HG03108 (cell line): ENCODE data around the gene TPH1.
"Not testable (repeated sequence)": the region's sequence is repeated elsewhere in the genome, so short reads cannot be mapped to it uniquely, and the experiment has no call there.

Experiments
- ATAC-seq: cut with Tn5 transposase; IDR thresholded peaks from one replicate; pipeline ENCODE4 v1.9.1; 2021; ENCODE audit warnings: moderate library complexity; ENCODE audit not compliant: unreplicated experiment

TPH1 gene

DNA sequence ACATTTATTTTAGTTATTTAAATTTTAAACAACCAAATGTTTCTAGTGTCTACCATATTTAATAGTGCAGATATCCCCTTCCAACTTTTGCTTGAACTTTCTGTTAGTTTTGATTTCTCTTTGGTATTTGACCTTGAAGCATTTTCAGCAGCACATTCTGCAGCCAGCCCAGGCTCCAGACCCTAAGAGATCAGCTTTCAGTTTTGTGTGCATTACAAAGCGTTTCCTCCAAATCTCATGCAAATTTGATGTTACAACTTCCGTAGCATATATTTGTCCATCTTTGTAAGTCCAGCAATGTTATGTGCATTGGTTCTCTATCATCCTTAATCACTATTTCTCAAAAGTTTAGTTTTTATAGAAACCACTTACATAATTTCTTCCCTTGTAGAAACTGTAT, 18.6 kb downstream of the TPH1 start:
- ATAC-seq: no peak

DNA sequence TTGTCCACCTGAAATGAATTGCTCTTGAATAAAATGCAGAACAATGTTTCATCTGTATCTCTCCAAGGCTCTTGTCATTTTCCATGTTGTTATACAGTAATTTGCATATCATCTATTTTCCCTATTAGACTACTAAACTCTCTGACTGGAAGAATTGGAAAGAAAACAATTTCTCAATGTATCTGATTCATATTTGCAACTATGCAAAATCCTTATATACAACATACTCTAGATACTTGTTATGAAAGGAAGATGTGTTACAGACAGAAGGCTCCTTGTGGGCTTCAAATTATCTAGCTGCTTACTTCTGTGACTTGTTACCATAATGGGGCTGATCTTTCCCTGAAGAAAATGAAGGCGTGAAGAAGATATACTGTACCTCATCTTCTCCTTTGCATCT, 23.6 kb downstream of the TPH1 start:
- ATAC-seq: no peak

DNA sequence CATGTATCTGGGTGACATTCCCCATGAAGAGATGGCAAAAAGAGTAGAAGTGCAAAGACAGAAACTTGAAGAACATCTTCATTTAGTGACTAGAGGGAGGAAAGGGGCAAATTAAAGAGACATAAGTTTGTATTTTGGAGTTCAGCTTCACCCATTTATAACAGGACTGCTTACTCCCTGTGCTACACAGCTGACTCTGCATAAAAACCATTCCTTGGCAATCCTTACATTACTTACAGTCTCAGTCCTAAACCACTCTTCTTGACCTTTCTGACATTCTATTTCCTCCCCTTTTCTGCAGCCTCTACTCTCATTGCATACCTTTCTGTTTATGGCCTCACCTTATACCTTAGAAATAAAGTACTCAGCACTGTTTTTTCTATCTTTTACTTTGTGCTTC, 26.4 kb downstream of the TPH1 start:
- no peak for ATAC-seq

DNA sequence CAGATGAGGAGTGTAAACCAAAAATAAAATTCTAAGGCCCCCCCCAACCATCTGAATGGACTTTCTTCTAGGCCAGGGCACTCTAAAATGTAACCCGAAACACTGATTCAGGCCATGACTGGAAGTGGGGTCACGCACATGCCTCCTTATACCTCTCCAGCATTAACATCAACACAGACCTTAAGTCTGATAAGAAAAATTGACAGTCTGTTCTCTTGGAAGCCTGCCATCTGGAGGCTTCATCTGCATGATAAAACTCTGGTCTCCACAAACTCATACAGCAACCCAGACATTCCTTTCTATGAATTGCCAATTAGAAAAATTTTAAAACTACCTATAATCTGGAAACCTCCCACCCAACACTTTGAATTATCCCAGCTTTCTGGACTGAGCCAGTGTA, 29.3 kb downstream of the TPH1 start:
- ATAC-seq: no peak

DNA sequence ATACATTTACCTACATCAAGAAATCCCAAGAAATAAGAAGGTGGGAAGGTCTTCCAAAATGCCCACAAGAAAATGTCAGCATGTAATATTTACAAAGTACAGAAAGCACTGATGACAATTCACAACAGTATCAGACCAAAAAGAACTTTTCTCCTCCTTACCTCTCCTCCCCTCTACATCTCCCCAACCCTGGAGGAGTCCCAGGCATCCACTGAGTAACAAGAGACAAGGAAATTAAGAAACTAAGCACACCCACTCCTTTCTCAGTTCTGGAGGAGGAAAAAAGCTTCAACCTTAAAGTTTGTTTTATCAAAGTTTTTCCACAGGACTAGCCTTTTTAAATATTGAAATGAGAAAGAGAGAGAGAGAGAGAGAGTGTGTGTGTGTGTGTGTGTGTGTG, 31.2 kb downstream of the TPH1 start:
- no peak for ATAC-seq

DNA sequence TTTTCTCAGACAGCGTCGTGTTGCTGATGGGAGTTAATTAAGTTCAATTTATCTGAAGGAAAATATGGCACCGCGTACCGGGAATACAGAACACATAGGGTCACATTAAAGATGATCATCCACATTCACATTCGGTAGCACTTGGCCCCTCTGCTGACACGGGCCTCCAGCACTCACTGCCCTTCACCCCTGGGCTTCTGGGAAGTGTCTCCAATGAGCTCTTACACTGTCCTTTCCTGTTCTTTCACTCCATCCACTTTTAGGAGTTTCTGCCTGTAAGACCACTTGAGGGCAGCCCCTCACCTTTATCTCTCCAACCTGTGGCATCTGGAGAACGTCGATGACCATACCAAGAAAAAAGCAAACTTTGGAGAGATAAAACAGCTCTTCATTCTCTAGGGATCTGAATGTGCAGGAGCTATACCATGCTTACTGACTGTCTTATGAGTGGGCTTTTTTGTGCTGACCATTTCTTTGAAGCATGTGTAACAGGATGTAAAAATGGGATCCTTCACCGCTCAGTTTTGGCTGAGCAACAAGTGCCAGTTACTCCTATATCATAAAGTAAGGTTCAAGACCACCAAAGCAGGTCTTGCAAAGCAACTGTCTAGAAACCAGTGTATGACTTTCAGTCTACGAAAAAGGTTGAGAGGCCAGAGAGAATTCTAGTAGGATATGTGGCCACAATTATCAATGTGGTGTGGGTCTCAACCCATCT, 32.1 kb downstream of the TPH1 start:
- no peak for ATAC-seq

DNA sequence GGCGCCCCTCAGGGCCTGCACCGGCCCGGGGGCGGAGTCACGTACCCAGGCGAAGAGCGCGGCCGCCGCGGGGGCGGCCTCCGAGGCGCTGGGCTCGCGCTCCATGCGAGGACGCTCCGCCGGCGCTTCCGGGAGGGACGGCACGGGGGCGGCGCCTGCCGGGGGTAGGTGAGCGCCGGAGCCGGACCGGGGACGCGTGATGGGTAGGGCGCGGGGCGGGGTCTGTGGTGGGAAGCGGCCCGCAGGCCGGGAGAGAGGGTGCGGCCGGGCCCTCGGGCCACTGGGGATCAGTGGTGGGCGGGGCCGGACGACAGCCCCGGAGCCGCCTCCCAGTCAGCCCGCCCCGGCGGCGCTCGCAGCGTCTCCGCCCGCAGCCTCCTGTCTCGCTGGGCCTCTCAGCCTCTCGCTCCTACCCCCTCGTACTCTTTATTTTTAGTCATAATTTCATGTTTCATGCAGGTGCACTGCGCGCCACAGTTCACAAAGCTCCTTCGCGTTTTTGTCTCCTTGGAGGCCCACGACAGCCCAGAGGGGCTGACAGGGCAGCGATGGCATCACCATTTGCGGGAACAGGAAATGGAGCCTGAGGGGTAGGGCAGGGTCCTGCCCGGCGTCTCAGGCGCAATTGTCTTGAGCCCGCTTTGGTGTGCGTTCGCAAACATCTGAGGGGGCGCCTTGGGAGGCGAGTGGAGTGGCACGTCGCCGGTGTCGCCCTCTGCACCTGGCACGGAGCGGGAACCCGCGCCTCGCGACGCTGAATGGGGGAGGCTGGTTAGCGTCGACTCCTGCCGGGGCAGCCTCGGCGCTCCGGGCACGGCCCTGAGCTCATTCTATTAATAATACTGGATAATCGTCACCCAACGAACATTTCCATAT, 32.9 kb downstream of the TPH1 start, which contains the start of gene SERGEF:
Gene SERGEF, minus strand, starts transcription at position 142 of the 876 bp plus-strand sequence. Its CDS starts 37 bp downstream, at position 105.
- ATAC-seq: peak; percentile 96

DNA sequence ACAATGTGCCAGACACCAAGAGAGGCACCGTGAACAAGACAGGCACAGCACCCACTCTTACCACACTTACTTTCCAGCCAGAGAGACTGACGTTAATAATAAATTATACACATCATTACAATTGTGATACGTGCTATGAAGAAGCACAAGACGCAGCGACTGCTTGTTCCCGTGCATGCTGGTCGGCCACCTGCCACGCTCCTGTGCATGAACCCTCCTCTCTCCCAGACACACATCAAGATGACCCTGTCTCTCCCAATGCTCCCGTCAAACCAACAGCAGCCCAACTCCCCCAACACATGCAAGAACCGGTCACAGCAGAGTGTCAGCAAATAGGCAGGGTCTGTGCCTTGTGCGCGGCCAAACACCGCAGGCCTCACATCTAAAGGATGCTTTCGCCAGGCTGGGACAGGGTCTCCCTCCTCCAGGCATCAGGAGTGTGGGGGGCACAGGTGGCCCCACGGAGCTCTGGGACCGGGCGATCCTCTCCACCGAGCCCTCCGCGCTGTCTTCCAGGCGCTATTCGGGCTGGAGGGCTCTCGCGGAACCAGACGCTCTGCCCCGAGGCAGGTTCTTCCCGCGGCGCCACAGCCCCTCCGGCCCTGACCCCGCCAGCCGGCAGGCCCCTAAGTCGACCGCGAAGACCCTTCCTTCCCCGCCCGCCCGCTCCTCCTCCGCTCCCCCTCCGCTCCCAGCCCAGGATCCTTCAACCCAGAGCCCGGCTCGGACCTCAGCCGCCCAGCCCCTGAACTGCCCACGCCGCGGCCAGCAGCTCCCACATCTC, 33.8 kb downstream of the TPH1 start:
- ATAC-seq: no peak

DNA sequence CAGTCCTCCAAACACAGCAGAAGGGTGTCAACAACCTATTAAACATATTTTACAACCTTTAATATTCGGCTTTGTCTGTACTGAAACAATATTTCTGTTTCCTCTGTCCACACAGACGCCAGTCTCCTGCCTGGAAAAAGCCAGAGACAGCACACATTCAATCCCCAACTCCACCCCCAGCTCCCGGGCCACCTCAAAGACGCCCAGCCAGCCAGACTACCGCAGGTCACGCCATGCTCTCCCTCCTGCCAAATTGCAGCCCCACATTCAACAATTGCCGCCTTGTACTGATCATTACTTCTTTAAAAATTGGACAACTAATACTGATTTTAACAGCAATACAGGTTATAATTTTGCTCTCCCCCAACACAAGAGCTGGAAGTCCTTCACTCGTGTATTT, 34.4 kb downstream of the TPH1 start:
- ATAC-seq: no peak

DNA sequence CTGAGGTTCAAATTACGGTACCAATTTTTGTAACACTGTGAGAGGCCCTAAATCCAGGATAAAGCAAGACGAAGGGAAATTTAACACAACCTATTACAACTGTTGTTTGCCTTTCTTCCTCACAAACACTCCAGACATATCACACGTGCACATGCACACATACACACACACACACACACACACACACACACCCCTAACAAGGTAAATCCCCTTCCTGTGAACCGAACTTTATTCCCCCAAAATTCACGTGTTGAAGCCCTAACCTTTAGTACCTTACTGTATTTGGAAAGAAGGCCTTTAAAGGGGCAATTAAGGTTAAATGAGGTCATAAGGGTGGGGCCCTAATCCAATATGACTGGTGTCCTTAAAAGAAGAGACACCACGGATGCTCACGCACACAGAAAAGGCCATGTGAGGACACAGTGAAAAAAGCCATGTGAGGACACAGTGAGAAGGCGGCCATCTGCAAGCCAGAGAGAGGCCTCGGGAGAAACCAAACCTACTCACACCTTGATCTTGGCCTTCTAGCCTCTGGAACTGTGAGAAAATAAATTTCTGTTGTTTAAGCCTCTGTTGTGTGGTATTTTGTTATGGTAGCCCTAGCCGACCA, 35.0 kb downstream of the TPH1 start:
- ATAC-seq: no peak

DNA sequence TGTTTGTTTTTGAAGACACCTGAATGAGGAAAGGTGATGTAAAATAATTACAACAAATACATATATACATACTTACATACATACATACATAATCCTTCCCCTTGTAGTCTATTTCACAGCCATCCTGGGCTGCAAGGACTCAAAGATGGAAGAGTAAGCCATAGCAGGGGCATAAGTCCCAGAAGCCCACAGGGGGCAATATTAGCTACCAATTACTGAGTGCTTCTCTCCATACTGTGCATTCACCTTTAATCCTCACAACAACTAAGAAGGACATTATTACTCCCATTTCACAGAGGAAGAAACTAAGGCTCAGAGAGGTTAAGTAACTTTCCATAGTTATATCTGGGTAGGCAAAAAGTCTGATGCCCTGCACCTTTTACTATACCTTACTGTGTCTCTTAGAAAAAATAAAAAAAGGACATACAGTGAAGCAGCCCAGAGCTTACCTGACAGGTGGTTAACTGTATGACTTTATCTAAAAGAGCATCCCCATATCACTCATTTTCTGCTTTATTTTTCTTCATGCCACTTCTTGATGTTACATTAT, 35.9 kb downstream of the TPH1 start:
- ATAC-seq: no peak

DNA sequence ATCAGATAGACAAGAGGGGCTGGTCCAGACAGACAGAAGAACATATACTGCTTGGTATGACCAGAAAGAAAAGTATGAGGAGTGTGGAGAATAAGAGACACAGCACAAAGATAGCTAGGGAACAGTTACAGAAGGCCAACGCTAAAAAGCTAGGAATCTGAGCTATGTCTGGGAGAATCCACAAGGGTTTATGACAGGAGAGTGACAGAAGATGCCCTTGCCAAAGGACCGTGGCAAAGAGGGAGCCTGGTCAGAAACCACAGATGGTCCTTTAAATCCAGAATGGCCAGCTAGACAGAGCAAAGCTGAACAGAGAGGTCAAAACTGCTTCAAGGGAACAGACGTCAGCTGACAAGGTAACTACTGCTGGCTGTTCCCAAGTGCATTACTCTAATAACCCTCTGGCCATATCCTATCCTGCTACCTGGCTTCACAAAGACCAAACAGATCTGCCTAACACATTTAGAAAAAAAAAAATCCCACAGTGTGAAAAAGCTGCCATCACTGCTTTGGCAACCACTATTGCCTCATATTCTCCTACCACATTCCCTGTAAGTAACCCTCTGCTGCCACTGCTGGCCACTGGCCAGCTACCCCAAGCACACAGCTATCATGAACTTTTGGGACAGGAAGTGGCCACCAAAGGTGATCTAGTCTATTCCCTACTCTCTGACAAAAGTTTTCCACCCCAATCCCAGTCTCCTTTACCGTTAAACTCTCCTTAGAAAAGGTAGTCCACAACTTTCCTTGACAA, 40.5 kb downstream of the TPH1 start:
- ATAC-seq: no peak

DNA sequence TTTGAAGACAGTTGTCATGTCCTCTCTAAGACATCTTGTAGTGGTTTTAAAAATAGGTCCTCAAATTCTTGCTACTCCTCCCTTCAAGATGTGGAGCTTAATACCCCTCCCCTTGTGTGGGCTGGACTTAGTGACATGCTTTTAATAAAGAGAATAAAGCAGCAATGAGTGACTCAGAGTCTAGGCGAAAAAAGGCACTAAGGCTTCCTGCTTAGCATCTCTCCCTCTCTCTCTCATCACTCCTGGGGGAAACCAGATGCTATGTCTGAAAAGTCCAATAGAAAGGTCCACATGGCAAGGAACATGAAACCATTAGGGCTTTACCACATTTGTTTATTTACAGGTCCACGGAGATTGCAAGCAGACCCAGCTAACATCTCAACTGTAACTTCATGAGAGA, 44.9 kb downstream of the TPH1 start:
- no peak for ATAC-seq

DNA sequence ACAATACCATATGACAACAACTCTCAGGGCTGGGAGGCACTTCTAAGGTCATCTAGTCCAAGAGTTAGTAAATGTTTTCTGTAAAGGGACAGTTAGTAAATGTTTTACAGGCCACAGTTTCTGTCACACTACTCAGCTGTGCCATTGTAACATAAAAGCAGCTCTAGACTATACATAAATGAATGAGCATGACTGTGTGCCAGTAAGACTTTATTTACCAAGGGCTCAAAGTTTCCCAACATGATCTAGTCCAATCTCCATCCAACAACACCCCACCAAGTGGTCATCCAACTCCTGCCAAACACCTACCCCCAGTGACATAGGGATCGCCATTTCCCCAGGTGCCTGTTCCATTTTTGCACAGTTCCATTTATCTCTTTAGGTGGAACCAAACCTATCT, 45.3 kb downstream of the TPH1 start:
- peak; percentile 92 for ATAC-seq

DNA sequence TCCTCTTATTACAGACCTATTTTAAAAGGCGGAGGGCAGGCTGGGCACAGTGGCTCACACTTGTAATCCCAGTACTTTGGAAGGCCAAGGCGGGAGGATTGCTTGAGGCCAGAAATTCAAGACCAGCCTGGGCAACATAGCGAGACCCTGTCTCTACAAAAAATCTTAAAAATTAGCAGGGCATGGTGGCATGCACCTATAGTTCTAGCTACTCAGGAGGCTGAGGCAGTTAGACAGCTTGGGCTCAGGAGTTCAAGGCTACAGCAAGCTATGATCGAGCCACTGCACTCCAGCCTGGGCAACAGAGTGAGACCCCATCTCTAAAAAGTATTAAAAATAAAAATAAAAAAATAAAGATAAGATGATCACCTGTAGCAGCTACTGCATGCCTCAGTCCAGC, 45.9 kb downstream of the TPH1 start:
- ATAC-seq: not testable (repeated sequence)
